ENCODE data around the gene POLE2.

POLE2 gene

GRCh38 chr14:49634547-49635334, 53.3 kb downstream of the POLE2 start, which contains the start of gene DNAAF2:
TSS of gene DNAAF2 (minus strand) at chr14:49635244. CDS start at chr14:49635149, 95 bp downstream.
- Histone ChIP-seq H3K27me3 (no peaks in the 10 kb centered on the region), H3K4me3 (ENCODE audit: low read depth, low read length) (peak within 1 kb of the TSS; percentile 100), H3K4me1 (no peaks in the 10 kb centered on the region), H3K9me3 (no peaks in the 10 kb centered on the region), H3K36me3 (peaks cover 25% of the 10 kb centered on the region)
- peak; percentile 66 for DNase-seq
- TF ChIP-seq CTCF (IDR thresholded peaks at IDR 0.05; ENCODE audit: low read depth, low read length) = no peak

GRCh38 chr14:49633640-49634546, 54.1 kb downstream of the POLE2 start:
- H3K27me3 ChIP-seq = no peaks in the 10 kb centered on the region
- no peaks in the 10 kb centered on the region for H3K9me3 ChIP-seq
- H3K36me3 ChIP-seq = peaks cover 23% of the 10 kb centered on the region
- H3K4me1 ChIP-seq = no peaks in the 10 kb centered on the region
- peak; percentile 76 for TF ChIP-seq CTCF (IDR thresholded peaks at IDR 0.05; ENCODE audit: low read depth, low read length)
- H3K4me3 ChIP-seq (ENCODE audit: low read depth, low read length) = peak overlapping the region; percentile 100
- peak; percentile 97 for DNase-seq

DNA sequence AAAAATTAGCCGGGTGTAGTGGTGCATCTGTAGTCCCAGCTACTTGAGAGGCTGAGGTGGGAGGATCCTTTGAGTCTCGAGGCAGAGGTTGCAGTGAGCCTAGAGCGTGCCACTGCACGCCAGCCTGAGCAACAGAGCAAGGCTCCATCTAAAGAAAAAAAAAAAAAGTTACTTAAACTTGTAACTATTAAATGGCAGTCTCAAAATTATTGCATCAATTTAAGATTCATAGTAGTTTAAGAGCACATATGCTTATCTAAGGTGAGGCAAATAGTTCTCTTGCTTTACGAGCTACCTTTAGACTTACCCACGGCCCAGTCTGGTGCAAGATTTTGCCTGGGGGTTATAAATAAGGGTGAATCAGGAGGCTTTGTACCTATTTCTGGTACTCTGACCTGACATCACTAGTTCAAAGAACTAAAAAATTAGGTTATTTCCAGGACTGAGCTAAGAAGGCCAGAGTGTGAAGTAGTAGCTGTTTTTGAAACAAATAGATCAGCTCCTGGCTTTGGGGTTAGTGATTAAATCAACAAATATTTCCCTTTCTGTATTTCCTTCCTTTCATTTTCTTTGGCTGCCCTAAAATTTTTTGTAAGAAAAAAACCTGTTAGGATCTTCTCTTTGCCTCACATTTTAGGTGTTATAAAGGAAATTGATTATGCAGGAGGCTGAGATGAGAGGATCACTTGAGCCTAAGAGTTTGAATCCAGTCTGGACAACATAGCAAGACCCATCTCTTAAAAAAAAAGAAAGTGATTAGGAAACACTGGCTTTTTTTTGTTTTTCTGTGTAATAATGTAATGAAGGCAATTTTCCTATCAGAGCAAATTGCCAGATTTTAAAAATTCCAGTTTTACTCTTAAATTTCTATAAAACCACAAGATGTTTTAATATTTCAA, 63.8 kb downstream of the POLE2 start:
- no peak for DNase-seq
- no peaks in the 10 kb centered on the region for H3K9me3 ChIP-seq
- H3K36me3 ChIP-seq = peaks cover 38% of the 10 kb centered on the region
- H3K27me3 ChIP-seq = no peaks in the 10 kb centered on the region
- TF ChIP-seq CTCF (IDR thresholded peaks at IDR 0.05; ENCODE audit: low read depth, low read length) = no peak
- H3K4me1 ChIP-seq = no peaks in the 10 kb centered on the region
- H3K4me3 ChIP-seq (ENCODE audit: low read depth, low read length) = no peak overlapping the region; the same call in 1 of the 2 replicates

DNA sequence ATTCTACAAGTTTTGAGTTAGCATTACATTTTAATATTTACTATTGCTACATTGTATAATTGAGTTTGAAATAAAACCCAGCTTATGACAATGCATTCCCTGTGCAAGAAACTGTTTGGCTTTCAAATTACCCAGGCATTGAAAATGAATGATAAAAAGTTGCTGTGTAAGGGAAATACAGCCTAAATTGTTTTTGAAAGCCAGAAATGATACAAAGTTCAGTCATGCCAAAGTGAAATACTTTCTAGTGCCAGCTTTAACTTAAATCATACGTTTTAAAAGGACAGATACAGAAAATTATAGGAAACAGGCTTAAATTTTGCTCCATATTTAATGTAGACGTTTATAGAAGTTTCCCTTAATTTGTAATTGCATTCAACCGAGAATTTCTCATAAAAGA, 64.6 kb downstream of the POLE2 start:
- Histone ChIP-seq H3K36me3 (peaks cover 46% of the 10 kb centered on the region), H3K27me3 (no peaks in the 10 kb centered on the region), H3K4me1 (no peaks in the 10 kb centered on the region), H3K4me3 (ENCODE audit: low read depth, low read length) (peak overlapping the region; percentile 91), H3K9me3 (no peaks in the 10 kb centered on the region)
- no peak for DNase-seq
- TF ChIP-seq CTCF (IDR thresholded peaks at IDR 0.05; ENCODE audit: low read depth, low read length) = no peak

DNA sequence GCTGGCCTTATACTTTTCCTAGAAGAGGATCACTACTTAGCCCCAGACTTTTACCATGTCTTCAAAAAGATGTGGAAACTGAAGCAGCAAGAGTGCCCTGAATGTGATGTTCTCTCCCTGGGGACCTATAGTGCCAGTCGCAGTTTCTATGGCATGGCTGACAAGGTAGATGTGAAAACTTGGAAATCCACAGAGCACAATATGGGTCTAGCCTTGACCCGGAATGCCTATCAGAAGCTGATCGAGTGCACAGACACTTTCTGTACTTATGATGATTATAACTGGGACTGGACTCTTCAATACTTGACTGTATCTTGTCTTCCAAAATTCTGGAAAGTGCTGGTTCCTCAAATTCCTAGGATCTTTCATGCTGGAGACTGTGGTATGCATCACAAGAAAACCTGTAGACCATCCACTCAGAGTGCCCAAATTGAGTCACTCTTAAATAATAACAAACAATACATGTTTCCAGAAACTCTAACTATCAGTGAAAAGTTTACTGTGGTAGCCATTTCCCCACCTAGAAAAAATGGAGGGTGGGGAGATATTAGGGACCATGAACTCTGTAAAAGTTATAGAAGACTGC, 65.9 kb downstream of the POLE2 start:
- TF ChIP-seq CTCF (IDR thresholded peaks at IDR 0.05; ENCODE audit: low read depth, low read length) = no peak
- peaks cover 50% of the 10 kb centered on the region for H3K36me3 ChIP-seq
- H3K9me3 ChIP-seq = no peaks in the 10 kb centered on the region
- DNase-seq = no peak
- H3K4me1 ChIP-seq = no peaks in the 10 kb centered on the region
- peak overlapping the region; percentile 91 for H3K4me3 ChIP-seq (ENCODE audit: low read depth, low read length)
- H3K27me3 ChIP-seq = no peaks in the 10 kb centered on the region
